Spleen (tissue), 7 donors: ENCODE measurements around the gene USP36.

Source experiments
- CTCF ChIP-seq, 11 experiments: fragments of 200-600 bp in 7 of 11; fragments of 450-650 bp in 4 of 11; sonication (generic) in 4 of 11; IDR thresholded peaks in 8 of 11; conservative IDR thresholded peaks in 3 of 11; 1 replicate in 7 of 11; 2 replicates in 4 of 11; pipeline versions ENCODE4 v1.4.0 to v1.8.0; 2016 to 2021; ENCODE audit warnings: antibody characterized with exemption in 11 of 11, inconsistent platforms in 4 of 11, mild to moderate bottlenecking in 1 of 11
- POLR2A ChIP-seq, 3 donors: fragments of 450-650 bp; IDR thresholded peaks; one replicate each; pipeline ENCODE4 v1.5.1; 2017; ENCODE audit warnings: antibody characterized with exemption in 3 of 3, mild to moderate bottlenecking in 1 of 3
- POLR2AphosphoS5 ChIP-seq, 3 donors: sonication (generic); formaldehyde crosslinking; IDR thresholded peaks; one replicate each; pipeline ENCODE4 v1.5.1; 2017; ENCODE audit warnings: antibody characterized with exemption in 3 of 3
- donor health status: DM: no; HTN: no; CAD: no; lungs with moderate emphysema.
- donor health status: DM: no; HTN: no; CAD: no.
- donor health status: DM: no; HTN: no; CAD: no.

GRCh38 chr17:78790552-78790951 is 50.1 kb downstream of the USP36 start:
- TF ChIP-seq CTCF (IDR thresholded peaks at IDR 0.05 in 8 of 11, conservative IDR thresholded peaks at IDR 0.05 in 3 of 11) (no peak), POLR2AphosphoS5 (IDR thresholded peaks at IDR 0.05) (no peak), POLR2A (IDR thresholded peaks at IDR 0.05) (no peak)
